Activated CD4-positive, CD25-positive, alpha-beta regulatory T cell treated with anti-CD3 and anti-CD28 coated beads, Interleukin-2, amount 50 U/mL, for 16 hours (primary cell): ENCODE data around the gene COL23A1.

Experiments
- DNase-seq: peaks from one replicate; pipeline ENCODE4 v3.0.0-alpha.2; 2020; ENCODE audit warnings: low read depth, low spot score

The COL23A1 gene

DNA sequence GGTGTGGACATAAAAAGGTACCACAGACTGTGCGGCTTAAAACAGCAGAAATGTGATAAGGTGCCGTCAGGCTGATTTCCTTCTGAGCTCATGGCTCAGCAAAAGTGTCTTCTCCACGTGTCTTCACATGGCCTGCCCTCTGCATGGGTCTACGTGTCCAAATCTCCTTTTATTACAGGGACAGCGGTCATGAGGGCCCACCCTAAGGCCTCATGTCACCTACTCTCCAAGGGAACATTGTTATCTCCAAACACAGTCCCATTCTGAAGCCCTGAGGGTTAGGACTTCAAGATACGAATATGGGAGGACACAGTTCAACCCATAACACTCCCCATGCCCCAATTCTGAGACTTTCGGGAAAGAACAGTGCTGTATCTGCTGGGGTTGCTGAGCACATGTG is 35.2 kb downstream of the COL23A1 start:
- DNase-seq: no peak

DNA sequence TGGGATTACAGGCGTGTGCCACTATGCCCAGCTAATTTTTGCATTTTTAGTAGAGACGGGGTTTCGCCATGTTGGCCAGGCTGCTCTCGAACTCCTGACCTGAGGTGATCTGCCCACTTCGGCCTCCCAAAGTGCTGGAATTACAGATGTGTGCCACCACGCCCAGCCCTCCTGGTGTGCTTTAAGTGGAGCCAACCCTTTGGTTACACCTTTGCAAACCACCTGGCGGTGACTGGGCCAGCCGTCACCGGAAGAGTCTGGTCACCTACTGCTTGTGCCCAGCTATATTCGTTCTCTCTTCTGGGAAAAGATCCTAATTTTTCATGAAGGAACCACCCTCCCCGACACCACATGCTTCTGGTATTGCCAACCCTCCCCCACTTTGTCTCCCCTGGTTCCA is 35.9 kb downstream of the COL23A1 start:
- DNase-seq: no peak

DNA sequence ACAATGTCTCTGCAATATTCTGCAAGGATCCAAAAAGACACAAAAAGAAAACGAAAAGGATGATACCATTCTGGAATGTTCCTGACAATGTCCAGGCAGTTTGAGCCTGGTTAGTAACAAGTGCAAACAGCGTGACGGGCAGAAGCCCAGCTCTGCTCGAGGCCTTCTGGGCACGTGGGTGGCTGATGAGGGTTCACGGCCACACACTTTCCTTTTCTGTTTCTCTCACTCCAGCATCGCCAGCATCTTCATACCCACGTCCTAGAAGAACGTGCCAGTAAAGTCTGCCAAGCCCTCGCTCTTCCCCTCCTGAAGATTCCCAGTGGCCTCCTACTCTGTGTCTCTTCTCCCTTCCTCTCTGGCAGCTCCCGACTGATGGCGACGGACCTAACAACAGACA is 36.7 kb downstream of the COL23A1 start:
- DNase-seq: no peak

DNA sequence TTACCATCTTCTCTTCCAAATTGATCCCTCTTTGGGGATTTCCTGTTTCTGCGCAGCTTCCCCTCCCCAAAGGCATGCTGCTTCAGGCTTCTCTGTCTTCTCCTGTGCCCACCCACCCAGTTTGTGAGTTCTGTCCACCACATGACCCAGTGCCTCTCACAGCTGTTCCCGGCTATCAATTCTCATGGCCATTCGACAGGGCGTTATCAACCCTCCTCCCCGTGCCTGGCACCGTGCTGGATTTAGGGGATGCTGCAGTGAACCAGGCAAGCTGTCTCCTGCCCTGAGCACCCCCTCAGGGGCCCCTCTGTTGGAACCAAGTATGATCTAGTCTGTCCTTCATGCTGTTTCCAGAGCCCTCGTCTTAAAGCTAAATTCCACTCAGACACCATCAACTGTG is 38.7 kb downstream of the COL23A1 start:
- DNase-seq: no peak

DNA sequence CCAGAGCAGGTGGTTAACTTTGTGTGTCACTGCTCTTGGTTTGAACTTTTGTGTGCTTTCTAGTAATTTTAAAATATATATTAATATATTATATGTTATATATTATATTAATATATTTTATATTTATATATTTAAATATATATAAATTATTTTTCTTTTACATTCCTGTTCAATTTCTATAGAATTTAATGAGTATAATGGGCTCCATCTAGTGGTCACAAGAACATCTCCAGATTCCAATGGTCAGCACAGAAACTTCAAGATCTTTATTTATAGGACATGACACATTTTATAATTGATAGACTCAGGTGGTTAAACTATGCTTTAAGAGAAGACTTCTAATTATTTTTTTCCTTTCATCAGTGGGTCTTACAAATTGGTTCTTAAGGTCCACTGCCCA is 39.1 kb downstream of the COL23A1 start:
- DNase-seq: no peak

DNA sequence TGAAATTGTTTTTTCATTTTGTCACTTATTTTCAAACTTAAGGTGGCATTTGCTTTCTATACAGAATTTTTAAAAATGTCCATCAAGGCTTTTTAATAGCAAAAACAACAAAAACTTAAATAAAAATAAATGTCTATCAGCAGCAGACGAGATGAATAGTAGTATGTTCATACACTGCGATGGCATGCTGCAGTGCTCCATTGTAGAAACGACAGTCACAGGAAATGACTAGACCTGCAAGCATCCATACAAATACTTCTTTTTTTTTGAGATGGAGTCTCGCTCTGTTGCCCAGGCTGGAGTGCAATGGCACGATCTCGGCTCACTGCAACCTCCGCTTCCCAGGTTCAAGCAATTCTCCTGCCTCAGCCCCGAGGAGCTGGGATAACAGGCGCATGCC is 41.4 kb downstream of the COL23A1 start:
- DNase-seq: no peak

DNA sequence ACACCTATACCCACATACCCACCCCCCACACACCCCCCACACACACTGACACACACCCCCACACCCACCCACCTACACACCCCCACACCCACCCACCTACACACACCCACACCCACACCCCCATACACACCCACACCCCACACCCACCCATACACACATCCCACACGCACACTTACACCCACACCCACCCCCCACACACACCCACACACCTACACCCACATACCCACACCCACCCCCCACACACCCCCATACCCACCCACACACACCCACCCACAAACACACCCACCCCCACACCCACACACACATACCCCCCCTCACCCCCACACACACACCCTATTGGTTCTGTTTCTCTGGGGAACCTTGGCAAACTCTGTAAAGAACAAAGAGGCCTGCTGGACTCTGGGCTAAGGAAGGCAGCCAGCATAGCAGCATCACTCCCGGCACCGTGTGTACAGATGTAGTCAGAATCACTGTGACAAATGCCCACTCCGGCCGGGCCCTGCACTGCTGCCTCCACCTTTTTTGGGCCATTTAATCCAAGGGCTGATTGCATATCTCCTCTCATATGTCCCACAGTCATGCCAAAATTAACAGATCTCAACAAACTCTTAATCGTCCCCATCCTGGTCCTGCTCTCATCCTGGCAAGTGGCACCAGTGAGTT is 42.3 kb downstream of the COL23A1 start:
- no peak for DNase-seq

DNA sequence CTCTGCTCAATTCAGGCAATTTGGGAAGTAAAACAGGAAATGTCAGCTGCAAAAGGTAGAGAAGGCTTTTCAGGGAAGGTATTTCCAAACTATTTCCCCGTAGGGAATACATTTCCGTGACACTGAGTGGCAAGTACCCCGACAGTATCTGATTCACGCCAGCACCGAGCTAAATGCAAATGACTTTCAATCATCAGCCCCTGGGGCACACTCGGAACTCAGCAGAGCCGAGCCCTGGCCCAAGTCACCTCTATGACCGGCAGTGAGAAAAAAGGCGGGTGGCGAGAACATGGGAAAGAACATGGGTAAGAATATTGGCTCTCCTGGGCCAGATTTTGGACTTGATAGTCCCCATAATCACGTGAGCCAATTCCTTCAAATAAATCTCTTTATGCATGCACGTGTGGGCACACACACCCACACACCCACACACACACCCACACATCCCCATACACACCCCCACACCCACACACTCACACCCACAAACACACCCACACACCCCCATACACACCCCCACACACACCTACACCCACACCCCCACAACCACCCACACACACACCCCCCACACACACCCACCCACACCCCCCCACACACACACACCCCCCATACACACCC is 43.0 kb downstream of the COL23A1 start:
- DNase-seq: no peak

DNA sequence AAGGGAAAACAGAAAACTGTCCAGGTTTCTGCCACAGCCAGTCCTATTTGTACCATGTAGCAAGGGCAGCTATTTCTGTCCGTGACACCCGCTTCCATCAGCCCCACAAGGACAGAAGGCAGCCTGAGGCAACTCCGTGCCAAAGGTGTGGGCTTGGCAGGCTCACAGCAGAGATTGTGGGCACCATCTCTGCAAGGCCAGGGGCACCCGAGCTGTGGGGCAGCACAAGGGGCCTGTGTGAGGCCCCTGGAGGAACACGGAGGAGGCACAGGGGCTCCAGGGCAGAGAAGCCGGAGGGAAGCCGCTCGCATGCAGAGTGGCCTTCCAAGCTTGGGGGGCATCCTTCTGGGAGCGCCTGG is 43.5 kb downstream of the COL23A1 start:
- no peak for DNase-seq

DNA sequence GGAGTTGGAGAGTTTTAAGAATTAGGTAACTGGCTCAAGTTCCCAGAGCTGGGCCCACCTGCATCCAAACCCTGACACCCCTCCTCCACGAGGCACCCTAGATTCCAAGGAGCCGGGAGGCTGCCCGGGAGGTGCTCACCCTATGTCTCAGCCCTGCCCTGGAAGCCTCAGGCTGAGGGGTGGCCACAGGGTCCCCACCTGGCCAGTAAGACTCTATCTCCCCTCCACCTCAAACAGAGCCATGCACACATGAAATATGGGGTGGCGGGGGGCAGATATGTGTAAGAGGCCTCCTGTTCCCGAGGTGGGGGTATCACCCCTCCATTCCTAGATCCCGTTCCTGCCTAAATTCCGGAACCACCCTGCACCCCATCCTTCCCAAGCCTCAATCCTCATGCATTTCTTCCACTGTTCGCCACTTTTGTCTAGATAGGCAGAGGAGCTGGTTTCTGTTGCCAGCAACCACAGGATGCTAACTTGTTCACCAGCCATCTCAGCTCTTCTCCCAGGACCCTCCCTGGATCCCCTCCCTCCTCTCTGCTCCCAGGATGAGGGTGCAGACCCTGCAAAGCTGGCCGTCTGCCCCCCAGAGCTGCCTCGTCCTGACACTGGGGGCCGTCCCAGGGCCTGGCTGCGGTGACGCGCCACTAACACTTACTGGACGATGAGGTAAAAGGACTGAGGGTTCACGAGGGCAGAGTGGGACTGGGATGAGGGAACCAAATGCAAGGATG is 44.1 kb downstream of the COL23A1 start:
- no peak for DNase-seq

DNA sequence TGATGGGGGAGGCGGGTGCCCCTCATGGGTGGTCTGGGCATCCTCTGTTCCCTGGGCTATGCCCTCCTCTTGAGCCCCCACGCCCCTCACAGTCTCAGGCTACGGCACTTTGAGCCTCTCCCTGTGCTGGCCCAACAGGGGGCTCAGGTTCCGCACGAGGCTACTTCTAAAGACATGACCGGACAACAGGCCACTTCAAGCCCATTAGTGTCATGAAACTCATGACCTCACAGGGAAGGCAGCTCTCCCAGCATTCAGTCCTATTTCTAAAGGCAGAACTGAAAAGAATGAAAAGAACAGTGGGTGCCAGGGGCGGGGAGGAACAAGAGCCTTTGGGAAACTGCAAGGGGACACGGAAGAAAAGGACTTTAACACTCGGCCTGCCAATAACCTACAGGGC is 45.0 kb downstream of the COL23A1 start:
- no peak for DNase-seq

DNA sequence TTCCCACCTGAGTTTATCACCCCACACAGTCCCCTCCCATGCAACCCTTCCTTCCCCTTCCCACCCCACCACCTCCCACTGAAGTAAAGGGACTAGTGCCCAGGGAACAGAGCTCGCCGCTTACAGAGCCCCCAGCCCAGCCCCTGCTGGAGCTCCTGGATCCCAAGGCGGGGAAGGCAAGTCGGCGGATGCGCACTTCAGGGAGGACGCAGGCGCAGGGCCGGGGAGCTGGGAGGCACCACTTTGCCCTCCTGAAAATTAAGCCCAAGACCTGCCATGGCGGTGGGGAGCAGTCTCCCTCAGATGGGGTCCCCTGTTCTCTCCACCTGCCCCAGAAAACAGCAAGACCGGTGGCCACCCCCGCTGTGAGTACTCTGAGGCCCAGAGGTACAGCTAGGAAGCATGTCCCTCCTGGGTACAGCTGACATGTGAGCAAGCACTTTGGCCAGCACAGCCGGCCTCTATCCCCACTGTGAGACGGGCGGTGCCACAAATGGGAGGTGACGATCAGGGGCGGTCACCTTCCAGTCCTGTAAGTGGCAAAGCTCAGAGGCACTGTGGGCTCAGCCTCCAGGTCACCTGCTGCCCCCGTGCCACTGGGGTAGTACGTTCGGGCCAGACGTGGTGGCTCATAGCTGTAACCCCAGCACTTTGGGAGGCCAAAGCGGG is 45.9 kb downstream of the COL23A1 start:
- DNase-seq: no peak

DNA sequence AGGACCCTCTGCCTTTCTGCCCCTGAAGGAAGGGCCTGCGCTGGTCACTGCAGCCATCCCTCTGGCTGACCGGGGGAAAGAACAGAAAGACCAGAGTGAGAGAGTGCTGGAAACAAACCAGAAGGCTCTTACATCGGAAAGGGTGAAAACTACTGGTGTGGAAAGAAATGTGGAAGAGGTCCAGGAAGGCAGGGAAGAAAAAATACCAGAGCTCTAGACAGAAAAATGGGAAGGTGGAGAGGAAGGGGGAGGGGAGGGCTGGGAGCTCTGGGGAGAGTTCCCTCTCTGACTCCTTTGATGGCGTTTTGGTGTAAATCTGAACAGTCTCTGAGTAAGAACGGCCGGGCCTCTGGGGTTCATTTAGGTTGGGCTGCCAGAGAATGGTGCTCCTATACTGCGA is 47.7 kb downstream of the COL23A1 start:
- DNase-seq: no peak

DNA sequence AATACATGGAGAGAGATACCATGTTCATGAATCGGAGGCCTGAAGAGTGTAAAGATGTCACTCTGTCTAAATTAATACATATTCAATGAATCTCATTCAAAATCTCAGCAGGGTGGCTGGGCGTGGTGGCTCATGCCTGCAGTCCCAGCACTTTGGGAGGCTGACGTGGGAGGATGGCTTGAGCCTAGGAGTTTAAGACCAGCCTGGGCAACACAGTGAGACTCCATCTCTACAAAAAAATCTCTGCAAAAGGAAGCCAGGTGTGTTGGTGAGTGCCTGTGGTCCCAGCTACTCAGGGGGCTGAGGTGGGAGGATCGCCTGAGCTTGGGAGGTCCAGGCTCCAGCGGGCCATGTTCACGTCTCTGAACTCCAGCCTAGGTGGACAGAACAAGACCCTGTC is 49.7 kb downstream of the COL23A1 start:
- DNase-seq: no peak

DNA sequence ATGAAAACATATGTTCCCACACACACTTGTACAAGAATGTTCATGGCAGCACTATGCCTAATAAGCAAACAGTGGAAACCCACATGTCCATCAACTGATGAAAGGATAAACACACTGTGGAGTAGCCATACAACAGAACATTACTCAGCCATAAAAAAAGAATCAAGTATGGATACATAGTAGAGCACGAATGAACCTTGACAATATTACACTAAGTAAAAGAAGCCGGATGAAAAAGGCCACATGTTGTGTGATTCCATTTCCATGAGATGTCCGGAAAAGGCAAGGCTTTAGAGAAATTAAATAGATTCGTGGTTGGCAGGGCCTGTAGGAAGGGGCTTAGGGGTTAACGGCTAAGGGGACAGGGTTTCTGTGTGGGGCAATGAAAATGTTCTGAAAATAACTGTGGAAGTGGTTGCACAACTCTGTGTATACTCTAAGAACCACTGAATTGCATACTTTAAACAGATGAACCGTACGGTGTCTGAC is 51.4 kb downstream of the COL23A1 start:
- DNase-seq: no peak

DNA sequence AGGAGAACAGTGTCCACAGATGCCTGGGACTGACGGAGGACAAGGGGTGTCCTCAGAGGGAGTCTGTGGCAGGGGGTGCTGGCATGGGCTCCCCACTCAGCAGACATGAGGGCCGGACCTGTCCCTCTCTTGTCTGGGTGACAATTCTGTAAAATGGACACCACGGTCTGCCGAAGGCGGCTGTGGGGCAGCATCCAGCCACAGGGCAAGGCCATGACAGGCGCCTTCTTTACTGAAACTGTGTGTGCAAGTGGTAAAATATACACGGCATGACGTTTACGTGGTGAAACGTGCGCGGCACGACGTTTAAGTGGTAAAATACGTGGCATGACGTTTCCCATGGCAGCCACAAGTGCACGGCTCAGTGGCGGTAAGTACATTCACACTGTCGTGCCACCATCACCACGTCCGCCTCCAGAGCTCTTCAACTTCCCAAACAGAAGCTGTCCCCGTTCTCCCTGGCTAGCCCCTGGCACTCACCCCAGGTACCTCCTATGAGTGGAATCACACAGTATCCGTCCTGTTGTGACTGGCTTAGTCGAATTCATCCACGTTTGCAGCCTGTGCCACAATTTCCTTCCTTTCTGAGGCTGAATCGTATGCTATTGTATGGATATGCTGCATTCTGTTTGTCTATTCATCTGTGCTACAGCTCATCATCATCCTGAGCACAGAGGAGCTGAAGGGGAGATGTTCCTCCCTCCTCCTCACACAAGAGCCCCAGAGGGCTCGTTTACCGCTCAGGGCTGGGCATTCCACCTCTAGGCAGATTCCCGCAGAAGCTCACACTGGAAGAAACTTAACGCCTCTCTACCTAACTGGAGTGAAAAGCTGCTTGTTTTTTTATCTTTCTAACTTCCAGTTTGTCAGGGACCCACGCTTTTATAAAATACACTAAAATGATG is 52.5 kb downstream of the COL23A1 start:
- DNase-seq: no peak

DNA sequence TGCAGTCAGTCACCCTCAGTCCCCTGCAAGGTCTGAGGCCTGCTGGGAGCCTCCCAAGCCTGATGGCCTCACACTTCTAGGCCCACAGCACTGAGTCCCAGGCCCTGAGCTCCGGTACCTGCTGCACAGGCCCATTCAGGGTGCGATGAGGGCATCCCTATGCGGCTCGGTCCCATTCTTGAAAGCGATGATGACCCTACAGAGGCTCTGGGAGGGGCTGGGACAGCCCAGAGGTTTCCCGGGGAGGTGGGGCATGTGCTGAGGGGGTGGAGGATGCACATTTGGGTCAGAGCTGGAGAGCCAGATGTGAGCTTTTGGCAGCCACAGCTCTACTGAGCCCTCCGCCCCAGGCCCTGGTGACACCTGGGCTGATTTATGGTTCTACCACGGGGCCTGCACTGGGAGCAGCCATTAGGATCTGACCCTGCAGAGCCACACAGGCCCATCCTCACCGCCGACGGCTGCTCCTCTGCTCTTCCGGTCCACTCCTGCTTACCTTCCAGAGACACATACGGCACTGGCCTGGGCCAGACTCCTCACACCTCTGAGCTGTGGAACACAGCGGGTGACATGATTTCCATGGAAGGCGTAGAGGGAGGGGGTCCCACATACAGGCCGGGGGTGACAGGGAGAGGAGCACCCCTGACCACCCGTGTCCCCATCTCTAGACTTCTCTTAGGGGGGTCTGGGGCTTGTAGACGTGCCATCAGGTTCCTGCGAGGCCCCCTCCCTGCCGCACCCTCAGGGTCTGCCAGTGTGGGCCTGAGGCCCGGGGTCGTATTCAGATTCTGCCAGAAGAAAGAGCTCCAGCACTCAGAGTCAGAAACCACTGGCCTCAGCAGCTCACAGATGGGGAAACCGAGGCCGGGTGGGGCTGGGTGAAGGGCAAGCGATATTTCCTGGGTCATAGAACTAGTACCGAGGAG is 53.4 kb downstream of the COL23A1 start:
- DNase-seq: no peak

DNA sequence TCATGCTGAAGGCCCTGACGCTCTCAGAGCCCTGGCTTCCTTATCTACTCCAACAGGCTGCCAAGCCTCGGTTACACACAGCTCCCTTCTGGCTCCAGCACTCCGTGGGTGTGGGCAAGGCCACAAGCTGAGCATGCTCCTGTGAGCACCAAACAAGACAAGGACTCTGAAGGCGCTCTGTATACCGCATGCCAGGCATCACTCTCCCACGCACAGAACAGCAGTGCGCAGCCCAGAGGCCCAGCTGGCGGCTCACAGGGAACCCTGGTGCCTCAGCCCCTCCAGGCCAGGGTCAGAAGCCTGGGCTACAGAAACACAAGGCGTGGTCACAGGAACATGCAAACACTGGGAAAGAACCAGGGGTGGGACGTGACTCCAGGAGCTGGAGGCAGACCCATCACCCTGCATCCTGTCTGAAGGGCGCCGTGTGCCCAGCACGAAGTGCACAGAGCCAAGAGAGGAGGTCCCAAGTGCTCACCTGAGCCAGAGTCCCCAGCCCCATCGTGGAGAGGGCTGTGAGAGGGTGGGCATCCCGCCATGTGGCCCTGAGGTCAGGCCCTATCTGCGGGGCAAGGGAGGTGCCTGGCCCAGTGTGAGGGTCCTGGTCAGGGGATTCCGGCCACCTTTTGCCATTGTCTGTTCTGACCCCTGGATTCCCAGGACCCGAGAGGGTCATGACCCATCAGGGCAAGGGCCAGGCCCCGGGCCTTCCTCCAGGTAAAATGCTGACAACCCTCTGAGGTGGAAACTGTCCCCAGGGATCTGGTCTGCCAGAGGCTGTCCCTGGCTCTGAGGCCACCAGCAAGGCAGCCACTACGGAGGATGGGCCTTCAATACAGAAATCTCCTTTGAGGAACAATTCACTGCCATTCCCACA is 54.7 kb downstream of the COL23A1 start:
- no peak for DNase-seq

DNA sequence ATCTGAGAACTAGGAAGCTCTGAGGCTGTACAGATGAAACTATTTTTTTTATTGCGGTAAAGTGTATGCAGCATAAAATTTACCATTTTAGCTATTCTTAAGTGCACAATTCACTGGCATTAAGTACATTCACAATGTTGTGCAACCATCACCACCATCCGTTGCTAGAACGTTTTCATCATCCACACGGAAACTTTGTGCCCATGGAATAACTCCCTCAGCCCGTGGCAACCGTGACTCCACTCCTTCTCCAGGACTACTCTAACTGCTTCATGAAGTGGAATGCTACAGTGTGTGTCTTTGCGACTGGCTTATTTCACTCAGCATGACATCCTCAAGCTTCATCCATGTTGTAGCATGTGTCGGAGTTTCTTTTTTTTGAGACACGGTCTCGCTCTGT is 57.1 kb downstream of the COL23A1 start:
- no peak for DNase-seq
